ENCODE measurements around the gene MEF2C.
"Not testable (repeated sequence)": the region's sequence is repeated elsewhere in the genome, so short reads cannot be mapped to it uniquely, and the experiment has no call there.

MEF2C gene

GRCh38 chr5:88803309-88803708 lies 79.7 kb downstream of the MEF2C start:
- DNase-seq (ENCODE audit: low read depth in 3 of 3), result no peak

- DNase-seq (ENCODE audit: low read depth in 3 of 3), result no peak
Measured at GRCh38 chr5:88799938-88800535, 82.9 kb downstream of the MEF2C start.

- not testable (repeated sequence) for DNase-seq (ENCODE audit: low read depth in 3 of 3)
Measured at GRCh38 chr5:88798933-88799332, 84.1 kb downstream of the MEF2C start.

- DNase-seq (ENCODE audit: low read depth in 3 of 3), result not testable (repeated sequence)
Measured at GRCh38 chr5:88793797-88794196, 89.2 kb downstream of the MEF2C start.

- DNase-seq (ENCODE audit: low read depth in 3 of 3), result no peak
Measured at GRCh38 chr5:88792144-88792840, 90.7 kb downstream of the MEF2C start.

- no peak for DNase-seq (ENCODE audit: low read depth in 3 of 3)
Measured at GRCh38 chr5:88787856-88788255, 95.1 kb downstream of the MEF2C start.

GRCh38 chr5:88786789-88787188 lies 96.2 kb downstream of the MEF2C start:
- DNase-seq (ENCODE audit: low read depth in 3 of 3), result no peak

- DNase-seq (ENCODE audit: low read depth in 3 of 3), result no peak
Measured at GRCh38 chr5:88785746-88786565, 97.0 kb downstream of the MEF2C start.

GRCh38 chr5:88782571-88782970 lies 100.4 kb downstream of the MEF2C start:
- DNase-seq (ENCODE audit: low read depth in 3 of 3), result no peak

- no peak for DNase-seq (ENCODE audit: low read depth in 3 of 3)
Measured at GRCh38 chr5:88780736-88781135, 102.2 kb downstream of the MEF2C start.

GRCh38 chr5:88778736-88779135 lies 104.2 kb downstream of the MEF2C start:
- DNase-seq (ENCODE audit: low read depth in 3 of 3), result no peak

GRCh38 chr5:88776692-88777091 lies 106.3 kb downstream of the MEF2C start:
- no peak for DNase-seq (ENCODE audit: low read depth in 3 of 3)

GRCh38 chr5:88772831-88773230 lies 110.2 kb downstream of the MEF2C start:
- DNase-seq (ENCODE audit: low read depth in 3 of 3), result no peak

GRCh38 chr5:88772047-88772446 lies 110.9 kb downstream of the MEF2C start:
- DNase-seq (ENCODE audit: low read depth in 3 of 3), result no peak

GRCh38 chr5:88770276-88771257 lies 112.4 kb downstream of the MEF2C start:
- no peak for DNase-seq (ENCODE audit: low read depth in 3 of 3)

GRCh38 chr5:88769165-88769564 lies 113.8 kb downstream of the MEF2C start:
- DNase-seq (ENCODE audit: low read depth in 3 of 3), result no peak

GRCh38 chr5:88768411-88768810 lies 114.6 kb downstream of the MEF2C start:
- DNase-seq (ENCODE audit: low read depth in 3 of 3), result no peak

GRCh38 chr5:88765798-88766197 lies 117.2 kb downstream of the MEF2C start:
- DNase-seq (ENCODE audit: low read depth in 3 of 3), result no peak

GRCh38 chr5:88765171-88765570 lies 117.8 kb downstream of the MEF2C start:
- no peak for DNase-seq (ENCODE audit: low read depth in 3 of 3)

- DNase-seq (ENCODE audit: low read depth in 3 of 3), result no peak
Measured at GRCh38 chr5:88761939-88762338, 121.0 kb downstream of the MEF2C start.

- no peak for DNase-seq (ENCODE audit: low read depth in 3 of 3)
Measured at GRCh38 chr5:88761269-88761850, 121.6 kb downstream of the MEF2C start.
